HG03565 (cell line): ENCODE measurements around the gene LDB2.

ENCODE experiments used
- ATAC-seq: cut with Tn5 transposase; IDR thresholded peaks from one replicate; pipeline ENCODE4 v1.9.1; 2021; ENCODE audit warnings: mild to moderate bottlenecking, moderate library complexity; ENCODE audit not compliant: unreplicated experiment

LDB2 gene

DNA sequence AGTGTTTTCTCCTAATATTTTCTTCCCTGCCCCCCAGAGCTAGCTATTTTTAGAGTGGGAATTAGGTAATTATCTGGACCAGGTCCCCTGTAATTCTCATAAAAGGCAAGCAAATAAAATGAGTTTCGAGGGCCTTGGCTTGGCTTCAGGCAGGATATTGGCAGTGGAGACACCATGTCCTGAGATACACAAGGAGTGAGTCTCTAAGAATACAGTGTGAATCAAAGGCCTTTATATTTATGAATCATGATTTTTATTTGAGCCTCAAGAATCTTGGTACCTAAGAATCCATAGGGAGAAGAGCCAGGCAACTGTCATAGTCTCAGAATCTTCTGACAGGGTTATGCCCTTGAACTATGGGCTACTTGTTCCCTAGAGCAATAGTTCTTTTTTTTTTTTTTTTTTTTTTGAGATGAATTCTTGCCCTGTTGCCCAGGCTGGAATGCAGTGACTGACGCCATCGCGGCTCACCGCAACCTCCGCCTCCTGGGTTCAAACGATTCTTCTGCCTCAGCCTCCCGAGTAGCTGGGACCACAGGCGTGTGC lies 205.4 kb downstream of the LDB2 start:
- no peak for ATAC-seq

DNA sequence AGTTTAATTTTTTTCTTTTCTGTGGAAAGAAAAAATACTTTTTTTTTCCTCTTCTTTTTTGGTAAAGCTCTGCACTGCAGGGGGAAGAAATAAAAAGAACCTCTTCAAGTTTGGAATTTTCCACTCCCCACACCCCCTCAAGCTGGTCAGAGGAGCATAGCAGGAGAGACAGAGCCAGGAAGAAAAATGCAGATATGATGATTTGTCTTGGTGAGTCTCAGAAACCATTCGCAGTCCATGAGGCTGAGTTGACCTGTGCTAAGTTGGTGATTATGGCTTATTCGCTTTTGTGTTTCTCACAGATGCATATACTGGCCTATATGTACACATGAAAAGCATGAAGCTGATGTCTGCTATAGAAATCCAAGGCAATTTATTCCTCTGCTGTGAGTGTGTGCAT lies 205.9 kb downstream of the LDB2 start:
- no peak for ATAC-seq

DNA sequence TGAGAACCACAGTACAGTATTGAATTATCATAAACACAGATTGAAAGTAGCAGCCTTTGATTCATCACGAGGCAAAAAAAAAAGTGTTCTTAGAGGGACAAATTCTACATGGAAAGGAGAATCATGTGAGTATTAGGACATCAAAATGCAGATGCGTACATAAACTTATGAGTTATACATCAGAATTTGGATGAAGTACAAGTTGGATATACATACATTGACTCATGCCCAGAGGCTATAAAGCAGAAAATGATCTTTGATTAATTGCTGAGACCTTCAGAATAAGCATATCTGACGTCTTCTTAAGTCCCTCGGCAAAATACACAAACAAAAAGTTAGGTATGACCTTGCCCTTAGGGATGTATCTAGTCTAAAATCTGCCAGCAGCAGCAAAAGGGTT lies 206.4 kb downstream of the LDB2 start:
- ATAC-seq: no peak

DNA sequence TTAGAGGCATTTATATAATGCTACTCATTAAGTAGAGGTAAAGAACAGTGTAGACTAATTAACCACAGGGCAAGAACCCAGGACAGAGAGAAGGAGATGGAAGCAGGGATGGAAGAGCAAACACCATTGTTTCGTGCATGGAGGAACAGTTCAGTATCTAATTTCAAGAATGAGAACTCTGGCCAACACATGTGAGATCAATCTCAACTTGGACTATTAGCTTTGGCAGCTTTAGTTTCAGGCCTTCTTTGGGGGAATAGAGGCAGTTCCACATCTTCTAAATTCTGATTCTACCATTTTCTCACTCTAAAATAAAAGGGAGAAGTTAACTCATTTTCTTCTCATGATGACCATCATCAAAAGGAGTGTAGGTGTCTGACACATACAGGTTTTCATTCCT lies 207.0 kb downstream of the LDB2 start:
- ATAC-seq: no peak

DNA sequence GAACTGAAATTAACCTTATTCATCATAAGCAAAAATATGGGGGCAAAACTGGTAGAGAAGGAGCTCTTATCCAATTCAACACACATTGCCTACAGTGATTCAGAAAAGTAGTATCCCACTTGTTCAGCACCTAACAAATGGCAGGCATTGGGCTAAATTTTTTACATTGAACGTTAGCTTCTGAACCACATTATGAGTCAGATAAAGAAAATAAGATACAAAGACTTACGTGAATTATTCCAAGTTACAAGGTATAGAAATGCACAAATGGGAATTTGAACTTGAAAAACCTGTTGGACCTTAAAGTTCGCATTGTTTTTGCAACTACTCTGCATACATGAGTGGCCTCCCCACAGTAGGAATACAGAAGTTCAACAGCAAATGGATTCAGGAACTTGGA lies 210.6 kb downstream of the LDB2 start:
- ATAC-seq: no peak

DNA sequence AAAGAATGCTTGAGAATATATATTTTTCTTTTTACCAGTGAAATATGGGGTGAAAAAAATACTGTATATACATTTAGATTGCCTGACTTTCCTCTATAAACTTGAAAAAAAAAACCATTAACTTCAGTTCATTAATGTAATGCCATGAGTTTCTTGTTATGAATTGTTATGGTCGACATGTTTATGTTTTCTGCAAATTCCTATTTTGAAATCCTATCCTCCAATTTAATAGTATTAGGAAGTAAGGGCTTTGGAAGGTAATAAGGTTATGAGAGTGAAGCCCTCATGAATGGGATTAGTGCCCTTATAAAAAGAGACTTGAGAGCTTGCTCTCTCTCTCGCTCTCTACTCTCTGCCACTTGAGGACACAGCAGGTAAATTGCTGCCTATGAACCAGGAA lies 211.4 kb downstream of the LDB2 start:
- no peak for ATAC-seq

DNA sequence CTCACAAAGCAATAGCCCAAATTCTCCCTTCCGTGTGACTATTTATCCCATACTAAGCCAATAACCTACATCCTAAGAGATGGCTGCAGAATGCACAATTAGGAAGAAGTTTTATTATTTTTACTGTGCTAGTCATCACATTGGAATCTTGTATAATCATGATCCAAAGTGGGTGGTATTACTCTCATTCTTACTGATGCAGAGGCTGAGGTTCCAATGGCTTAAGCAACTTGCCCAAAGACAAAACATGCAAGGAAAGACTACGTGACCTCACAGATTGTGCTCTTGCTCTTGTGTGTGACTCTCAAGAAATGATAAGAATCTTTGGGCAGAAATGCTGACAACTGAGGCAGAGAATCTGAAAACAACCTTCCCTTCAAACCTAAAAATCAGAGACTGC lies 212.2 kb downstream of the LDB2 start:
- ATAC-seq: no peak

DNA sequence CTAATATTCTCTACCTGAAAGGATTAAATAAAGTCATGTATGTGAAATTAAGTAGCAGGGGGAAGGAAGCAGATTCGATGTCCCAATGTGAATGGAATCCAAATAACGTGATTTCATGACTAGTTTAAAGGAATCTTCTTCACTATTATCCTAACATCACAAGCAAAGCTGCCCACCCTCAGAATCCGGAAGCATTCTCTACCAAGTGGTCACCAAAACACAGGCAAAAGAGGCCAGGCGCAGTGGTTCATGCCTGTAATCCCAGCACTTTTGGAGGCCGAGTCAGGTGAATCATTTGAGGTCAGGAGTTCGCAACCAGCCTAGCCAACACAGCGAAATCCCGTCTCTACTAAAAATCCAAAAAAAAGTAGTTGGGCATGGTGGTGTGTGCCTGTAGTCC lies 212.9 kb downstream of the LDB2 start:
- no peak for ATAC-seq

DNA sequence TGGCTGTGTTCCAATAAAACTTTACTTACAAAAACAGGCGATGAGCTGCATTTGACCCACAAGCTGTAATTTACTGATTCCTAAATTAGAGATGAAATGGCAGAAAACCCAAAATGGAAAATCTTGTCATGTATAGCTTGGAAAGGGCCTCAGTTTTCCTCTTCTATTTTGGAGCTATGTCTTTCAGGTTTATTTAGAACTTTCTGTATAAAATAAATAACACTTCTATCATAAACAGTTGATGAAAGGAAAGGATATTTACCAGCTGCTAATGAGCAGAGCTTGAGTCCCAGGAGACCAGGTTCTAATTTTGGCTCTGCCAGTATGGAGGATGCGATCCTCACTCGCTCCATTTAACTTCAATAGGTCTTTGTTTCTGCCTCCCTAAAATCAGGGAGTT lies 213.5 kb downstream of the LDB2 start:
- ATAC-seq: no peak

DNA sequence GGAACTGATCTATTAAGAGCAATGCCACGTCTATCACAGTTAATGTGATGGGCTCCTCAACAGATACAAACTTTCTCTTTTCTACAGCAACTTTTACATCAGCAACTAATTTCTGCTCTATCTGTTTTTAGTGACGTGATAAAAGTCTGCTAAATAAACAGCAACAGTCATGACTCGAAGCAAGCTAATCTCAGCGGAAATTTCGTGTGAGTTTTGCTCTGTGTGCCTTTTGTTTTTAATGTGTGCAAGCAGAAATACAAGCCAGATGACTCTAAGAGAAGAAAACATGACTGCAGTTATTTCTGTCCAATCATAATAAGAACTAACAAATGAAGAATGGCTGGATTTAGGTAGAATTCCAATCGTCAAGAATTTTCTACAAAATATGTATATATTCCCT lies 214.3 kb downstream of the LDB2 start:
- ATAC-seq: no peak

DNA sequence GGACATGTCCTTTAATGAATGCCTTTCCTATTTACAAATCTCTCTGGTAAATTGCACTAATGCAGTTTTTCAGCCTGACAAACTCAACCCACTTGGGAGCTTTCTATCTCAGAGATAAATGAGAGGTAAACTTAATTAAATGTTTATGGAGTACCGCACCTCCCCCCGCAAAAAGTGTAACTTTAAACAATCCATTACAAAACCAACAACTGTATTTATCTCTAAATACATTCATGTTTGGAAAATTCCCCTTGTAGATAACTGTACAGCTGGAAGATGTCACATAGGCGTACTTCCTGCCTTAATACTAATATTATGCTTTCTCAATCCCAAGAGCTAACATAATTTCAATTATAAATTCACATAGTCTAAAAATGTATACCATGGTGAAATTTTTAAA lies 215.5 kb downstream of the LDB2 start:
- ATAC-seq: no peak

DNA sequence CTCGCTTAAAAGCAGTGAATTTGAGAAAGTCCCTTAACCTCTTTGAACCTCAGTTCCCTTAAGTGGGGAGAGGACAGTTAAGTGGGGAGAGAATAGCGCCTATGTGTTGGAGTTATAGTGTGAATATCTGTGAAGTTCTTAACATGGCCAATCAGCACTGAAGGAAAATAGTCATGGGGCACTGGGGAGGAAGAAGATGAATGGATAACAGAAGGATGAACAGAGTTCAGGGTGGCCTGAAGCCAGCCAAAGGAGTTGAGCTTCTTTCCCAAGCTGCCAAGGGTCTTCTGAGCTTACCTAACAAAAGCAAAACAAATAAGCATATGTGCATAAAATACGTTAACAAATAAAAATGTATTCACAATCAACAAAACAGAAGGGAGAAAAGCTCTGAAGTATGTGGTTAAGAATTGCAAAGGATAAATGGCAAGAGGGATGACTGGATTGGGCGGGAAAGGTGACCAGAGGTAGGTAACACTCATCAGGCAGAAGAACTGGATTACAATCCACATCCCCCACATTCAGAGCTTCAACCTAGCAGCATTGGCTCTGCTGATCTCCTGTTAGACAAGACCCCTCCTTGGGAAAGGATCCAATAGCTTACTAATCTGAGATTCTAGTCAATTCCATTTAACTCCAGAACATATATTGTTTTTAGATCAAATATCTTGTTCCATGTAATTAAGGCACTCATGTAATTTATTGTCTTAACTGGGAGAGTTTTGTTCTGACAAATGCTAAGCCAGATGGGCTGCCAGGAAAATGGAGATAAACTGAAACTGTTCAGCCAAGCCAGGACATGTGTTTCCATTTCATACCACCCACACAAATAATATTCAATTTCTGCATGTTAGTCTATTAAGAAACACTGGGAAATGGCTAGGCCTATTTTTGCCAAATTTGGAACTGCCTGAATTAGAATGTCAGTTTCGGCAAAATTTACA lies 221.2 kb downstream of the LDB2 start:
- no peak for ATAC-seq

DNA sequence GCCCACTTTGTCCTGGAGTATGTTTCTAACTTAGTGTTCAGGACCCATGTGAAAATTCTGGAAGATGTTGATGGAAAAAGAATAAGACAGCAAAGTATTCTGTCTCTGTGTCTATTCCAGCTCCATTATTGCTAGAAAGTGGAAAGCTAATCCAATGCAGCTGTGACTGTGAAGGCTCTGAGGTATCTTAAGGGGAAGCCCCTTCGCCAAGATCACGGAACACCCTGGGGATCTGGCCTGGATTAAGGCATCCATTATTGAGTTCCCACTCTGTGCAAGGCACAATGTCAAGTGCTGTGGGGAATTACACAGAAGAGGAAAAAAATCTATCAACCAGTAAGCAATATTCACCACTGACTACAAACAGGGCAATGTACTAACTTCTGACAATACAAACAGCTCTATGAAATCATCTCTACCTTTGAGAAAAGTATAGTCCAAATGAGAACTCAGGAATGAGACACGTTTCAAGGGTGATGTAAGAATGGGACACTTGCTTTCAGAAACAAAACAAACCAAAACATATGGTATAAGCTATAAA lies 222.1 kb downstream of the LDB2 start:
- ATAC-seq: no peak

DNA sequence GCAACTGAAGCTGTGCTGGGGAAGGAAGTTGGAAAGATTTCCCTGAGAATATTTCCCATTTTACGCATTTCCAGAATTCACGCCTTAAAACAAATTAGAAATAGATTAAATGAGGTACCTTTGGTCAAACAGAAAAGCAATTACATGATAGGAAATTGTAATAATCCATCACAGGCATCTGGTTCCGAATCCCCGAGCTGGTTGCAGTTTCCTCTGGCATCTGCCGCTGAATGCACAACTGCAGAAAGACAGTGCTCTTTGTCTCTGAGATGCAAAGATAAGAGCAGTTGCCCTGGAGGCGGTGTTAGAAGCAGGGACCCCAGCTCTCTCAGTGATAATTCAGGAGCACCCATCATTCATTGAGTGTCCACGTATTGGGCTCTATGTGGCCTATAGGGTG lies 224.4 kb downstream of the LDB2 start:
- no peak for ATAC-seq

DNA sequence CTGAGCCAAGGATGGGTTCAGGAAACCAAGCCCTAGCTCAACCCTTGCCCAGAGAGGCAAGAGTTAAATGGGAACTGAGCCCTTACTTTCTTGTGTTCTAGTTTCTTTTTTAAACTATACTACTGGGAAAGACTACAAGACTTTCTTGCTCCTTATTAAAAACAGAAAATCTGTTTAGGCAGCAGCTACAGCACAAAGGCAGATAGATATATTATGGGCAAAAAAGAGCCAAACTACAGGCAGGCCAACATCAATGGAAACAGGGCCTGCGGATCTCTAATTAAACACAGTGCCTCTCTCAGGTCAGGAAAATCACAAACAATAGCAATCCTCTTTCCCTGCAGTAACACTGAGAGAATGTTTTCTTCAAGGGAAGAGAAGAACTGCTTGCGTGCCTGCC lies 226.0 kb downstream of the LDB2 start:
- ATAC-seq: no peak

DNA sequence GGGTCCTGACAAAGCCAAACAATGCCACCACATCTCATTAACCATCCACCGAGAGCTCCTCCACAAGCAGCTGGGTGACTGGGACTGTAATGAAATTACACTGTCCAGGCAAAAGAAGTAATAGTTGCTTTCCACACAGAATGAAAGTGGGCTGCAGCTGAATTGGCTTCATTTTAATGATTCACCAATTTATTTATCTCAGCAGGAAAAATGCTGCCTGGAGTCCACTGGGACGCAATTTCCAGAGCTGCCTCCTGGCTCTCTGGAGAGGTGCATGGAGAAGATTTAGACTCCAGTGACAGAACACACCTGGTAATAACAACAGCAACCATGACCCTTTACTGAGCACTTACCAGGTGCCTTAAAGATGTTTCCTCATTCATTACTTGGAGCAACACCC lies 226.7 kb downstream of the LDB2 start:
- no peak for ATAC-seq

DNA sequence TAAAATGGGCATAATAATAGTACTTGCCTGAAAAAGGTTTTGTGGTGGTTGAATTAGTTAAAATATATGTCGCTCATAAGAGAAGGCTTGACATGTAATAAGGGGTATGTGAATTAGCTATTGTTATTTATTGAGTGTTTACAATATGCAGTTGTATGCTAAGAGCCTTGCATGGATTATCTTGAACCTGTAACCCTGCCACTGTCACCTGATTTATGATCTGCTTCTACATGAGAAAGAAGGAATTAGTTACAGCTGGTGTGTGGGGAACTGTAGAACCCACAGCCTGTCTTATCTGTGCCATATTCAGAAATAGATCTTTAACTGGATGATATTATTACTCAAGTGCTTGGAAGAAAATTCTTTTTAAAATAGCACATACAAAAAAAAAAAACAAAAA lies 227.7 kb downstream of the LDB2 start:
- ATAC-seq: no peak

DNA sequence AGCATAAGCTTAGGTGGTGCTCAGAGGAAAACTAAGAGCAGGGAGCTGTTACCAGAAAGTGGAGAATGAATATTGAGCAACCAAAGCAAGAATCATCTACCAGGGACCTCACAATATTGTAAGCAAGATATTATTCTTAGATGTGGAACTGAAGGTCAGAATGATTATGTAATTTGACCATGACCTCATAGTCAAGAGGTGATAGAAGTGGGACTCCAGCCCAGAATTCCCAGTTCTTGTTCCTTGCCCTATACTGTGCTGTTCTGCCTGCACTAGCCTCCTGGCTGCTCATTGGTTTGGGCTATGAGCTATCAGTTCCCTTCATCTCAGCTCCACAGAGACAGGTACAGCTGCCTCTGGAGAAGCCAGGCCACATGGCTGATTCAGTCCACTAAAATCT lies 229.4 kb downstream of the LDB2 start:
- no peak for ATAC-seq

DNA sequence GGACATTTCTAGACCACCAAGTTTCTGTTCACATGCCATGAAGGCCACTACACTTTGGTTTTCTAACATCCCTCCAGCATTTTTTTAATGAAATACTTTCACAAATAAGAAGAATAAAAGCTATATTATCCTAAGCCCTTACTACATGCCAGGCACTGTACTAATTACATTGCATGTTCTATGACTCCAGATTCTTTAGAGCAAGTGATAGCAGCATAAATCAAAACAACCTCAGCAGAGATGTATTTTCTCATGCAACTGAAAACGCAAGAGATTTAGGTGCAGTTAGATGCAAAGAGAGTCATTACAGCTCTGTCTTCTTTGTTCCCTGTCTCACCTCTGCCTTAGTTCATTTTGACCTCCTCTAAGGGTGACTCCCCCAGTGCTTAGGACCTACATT lies 230.0 kb downstream of the LDB2 start:
- ATAC-seq: no peak

DNA sequence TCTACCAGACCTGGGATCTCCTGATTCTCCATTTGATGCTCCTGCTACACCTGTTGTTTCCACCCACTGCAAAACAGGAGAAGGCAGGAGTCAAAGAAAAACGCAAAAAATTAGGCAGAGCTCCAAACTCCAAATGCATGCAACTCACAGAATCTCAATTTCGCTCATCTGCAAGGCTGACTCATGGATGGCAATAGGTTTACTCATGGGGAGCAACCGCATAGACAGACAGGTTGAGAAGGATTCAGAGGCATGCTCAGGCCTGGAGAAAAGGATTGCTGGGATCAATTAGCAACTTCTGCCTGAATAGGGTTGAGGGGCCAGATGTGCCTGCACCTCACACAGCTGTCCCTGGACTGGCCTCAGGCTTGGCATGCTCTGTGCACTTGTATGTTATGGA lies 231.0 kb downstream of the LDB2 start:
- ATAC-seq: no peak

DNA sequence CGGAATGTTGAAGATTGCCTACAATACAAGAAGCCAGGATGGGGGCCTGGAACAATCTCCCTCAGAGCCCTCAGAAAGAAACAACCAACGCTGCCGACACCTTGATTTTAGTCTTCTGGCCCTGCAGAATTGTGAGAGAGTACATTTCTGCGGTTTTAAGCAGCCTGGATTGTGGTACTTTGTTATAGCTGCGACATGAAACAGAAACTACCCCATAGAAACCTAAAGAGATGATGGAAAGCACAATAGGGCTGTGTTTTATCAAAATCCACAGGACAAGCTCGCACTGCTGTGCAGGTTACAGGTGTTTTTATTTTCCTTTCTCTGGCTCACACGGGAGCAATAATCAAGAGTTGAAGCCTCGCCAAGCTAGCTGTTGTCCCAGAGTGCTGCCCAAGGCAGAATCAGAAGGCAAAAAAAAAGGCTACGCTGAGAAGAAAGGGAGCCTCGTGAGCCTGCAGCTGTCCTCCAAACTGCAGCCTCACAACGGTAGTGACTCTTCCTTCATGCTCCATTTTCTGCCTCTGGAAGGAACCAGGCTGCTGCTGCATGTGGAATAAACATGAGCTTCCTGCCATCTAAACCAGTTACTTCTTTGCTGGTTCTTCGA lies 232.4 kb downstream of the LDB2 start:
- no peak for ATAC-seq

DNA sequence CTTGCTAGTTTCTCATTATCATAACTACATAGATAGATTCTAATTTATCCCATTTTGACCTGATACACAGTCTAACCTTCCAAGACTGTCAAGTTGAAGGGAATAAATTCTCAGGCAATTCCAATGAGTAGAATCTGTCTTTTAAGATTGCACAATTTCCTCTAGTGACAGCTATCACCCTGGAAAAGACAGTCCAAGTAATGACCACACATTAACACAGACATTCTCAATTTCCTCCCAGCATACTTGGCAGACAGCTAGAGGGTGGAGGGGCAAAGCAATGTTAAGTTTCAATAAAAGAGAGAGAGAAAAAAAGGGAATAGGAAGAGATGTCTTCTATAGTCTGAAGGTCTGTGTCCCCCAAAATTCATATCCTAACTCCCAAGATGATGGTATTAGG lies 234.7 kb downstream of the LDB2 start:
- ATAC-seq: no peak
